Endothelial cell of umbilical vein (primary cell): Measurements from ENCODE around the gene TXNRD1.

Experiments used
- POLR2A ChIP-seq: IDR thresholded peaks from 2 replicates; pipeline ENCODE4 v1.6.1; 2012; ENCODE audit warnings: low read depth, mild to moderate bottlenecking, control low read depth, low read length
- TF ChIP-seq, protein P1 (sequence below), 2 donors: IDR thresholded peaks; 1 replicate in 1 of 2; 2 replicates in 1 of 2; pipeline ENCODE4 v1.5.1; 2011; ENCODE audit warnings: low read length in 2 of 2, mild to moderate bottlenecking in 2 of 2, moderate library complexity in 2 of 2, control low read depth in 1 of 2, inconsistent platforms in 1 of 2, low read depth in 1 of 2; ENCODE audit not compliant: insufficient read depth in 1 of 2; ENCODE audit errors: extremely low read depth in 1 of 2

GRCh38 chr12:104223712-104224111 is 8.1 kb downstream of the TXNRD1 start:
- TF ChIP-seq, protein P1, sequence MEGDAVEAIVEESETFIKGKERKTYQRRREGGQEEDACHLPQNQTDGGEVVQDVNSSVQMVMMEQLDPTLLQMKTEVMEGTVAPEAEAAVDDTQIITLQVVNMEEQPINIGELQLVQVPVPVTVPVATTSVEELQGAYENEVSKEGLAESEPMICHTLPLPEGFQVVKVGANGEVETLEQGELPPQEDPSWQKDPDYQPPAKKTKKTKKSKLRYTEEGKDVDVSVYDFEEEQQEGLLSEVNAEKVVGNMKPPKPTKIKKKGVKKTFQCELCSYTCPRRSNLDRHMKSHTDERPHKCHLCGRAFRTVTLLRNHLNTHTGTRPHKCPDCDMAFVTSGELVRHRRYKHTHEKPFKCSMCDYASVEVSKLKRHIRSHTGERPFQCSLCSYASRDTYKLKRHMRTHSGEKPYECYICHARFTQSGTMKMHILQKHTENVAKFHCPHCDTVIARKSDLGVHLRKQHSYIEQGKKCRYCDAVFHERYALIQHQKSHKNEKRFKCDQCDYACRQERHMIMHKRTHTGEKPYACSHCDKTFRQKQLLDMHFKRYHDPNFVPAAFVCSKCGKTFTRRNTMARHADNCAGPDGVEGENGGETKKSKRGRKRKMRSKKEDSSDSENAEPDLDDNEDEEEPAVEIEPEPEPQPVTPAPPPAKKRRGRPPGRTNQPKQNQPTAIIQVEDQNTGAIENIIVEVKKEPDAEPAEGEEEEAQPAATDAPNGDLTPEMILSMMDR (IDR thresholded peaks at IDR 0.05; ENCODE audit: extremely low read depth in 1 of 2, insufficient read depth in 1 of 2, low read depth in 1 of 2, low read length in 2 of 2) = no peak
- no peak for TF ChIP-seq POLR2A
